Measurements from ENCODE around the gene AS3MT.
A peak's percentile ranks its signal among the peaks of the same experiment; 100 is the strongest.
"Not testable (repeated sequence)": the region's sequence is repeated elsewhere in the genome, so short reads cannot be mapped to it uniquely, and the experiment has no call there.

AS3MT gene

GRCh38 chr10:102869258-102870198 lies at the start of gene AS3MT:
TSS of gene AS3MT (plus strand) at chr10:102869470. CDS start at chr10:102869593, 123 bp downstream.
- DNase-seq = peak; percentile 42

GRCh38 chr10:102820008-102820407 lies 49.3 kb upstream of the AS3MT start:
- DNase-seq = not testable (repeated sequence)

- no peak for DNase-seq
Measured at GRCh38 chr10:102822222-102822621, 47.0 kb upstream of the AS3MT start.

- DNase-seq = no peak
Measured at GRCh38 chr10:102824664-102825063, 44.6 kb upstream of the AS3MT start.

GRCh38 chr10:102826148-102826796 lies 43.0 kb upstream of the AS3MT start:
- DNase-seq = no peak

GRCh38 chr10:102827597-102827975 lies 41.7 kb upstream of the AS3MT start:
- DNase-seq = no peak

GRCh38 chr10:102831322-102832071 lies 37.8 kb upstream of the AS3MT start:
- no peak for DNase-seq

- no peak for DNase-seq
Measured at GRCh38 chr10:102832248-102832647, 37.0 kb upstream of the AS3MT start.

- no peak for DNase-seq
Measured at GRCh38 chr10:102832987-102833386, 36.3 kb upstream of the AS3MT start.

- no peak for DNase-seq
Measured at GRCh38 chr10:102834143-102834542, 35.1 kb upstream of the AS3MT start.

GRCh38 chr10:102835007-102835482 lies 34.2 kb upstream of the AS3MT start:
- DNase-seq = peak; percentile 37

- no peak for DNase-seq
Measured at GRCh38 chr10:102837230-102837721, 32.0 kb upstream of the AS3MT start, which contains the start of gene CYP17A1. TSS of gene CYP17A1 (minus strand) at chr10:102837413. CDS start at chr10:102837361, 52 bp downstream.

GRCh38 chr10:102838276-102838927 lies 30.9 kb upstream of the AS3MT start:
- DNase-seq = not testable (repeated sequence)

- no peak for DNase-seq
Measured at GRCh38 chr10:102841827-102842345, 27.4 kb upstream of the AS3MT start.

- not testable (repeated sequence) for DNase-seq
Measured at GRCh38 chr10:102843139-102843538, 26.1 kb upstream of the AS3MT start.

- not testable (repeated sequence) for DNase-seq
Measured at GRCh38 chr10:102844190-102844776, 25.0 kb upstream of the AS3MT start.

- DNase-seq = no peak
Measured at GRCh38 chr10:102845352-102845902, 23.8 kb upstream of the AS3MT start.

- no peak for DNase-seq
Measured at GRCh38 chr10:102850025-102850518, 19.2 kb upstream of the AS3MT start.

GRCh38 chr10:102853237-102853636 lies 16.0 kb upstream of the AS3MT start:
- not testable (repeated sequence) for DNase-seq

GRCh38 chr10:102855731-102856436 lies 13.4 kb upstream of the AS3MT start:
- peak; percentile 1 for DNase-seq

All from NCI-H1694 treated with DMSO at 0.1 percent for 48 hours (cell line).